Endothelial cell (in vitro differentiated cells): ENCODE results near the gene NFS1. TPM values are rescaled to one million over a fixed set of nuclear protein-coding genes. Genes with fewer than 3 reads are reported as not detected.

ENCODE experiments used
- DNase-seq: peaks from one replicate; pipeline ENCODE4 v3.0.0; 2021; ENCODE audit warnings: low spot score
- H3K27ac Mint-ChIP-seq: one replicate; pipeline ENCODE4 v1.8.0; 2021; ENCODE audit warnings: mixed read lengths, inconsistent platforms; ENCODE audit not compliant: unreplicated experiment
- H3K27me3 Mint-ChIP-seq: one replicate; pipeline ENCODE4 v1.8.0; 2021; ENCODE audit warnings: mild to moderate bottlenecking, moderate library complexity, mixed read lengths, inconsistent platforms; ENCODE audit not compliant: unreplicated experiment
- H3K36me3 Mint-ChIP-seq: one replicate; pipeline ENCODE4 v1.8.0; 2021; ENCODE audit warnings: mild to moderate bottlenecking, low read depth, mixed read lengths, inconsistent platforms; ENCODE audit not compliant: unreplicated experiment
- H3K4me1 Mint-ChIP-seq: one replicate; pipeline ENCODE4 v1.8.0; 2021; ENCODE audit warnings: mild to moderate bottlenecking, mixed read lengths, inconsistent platforms; ENCODE audit not compliant: unreplicated experiment
- H3K4me3 Mint-ChIP-seq: one replicate; pipeline ENCODE4 v1.8.0; 2021; ENCODE audit warnings: mild to moderate bottlenecking, mixed read lengths, inconsistent platforms; ENCODE audit not compliant: unreplicated experiment
- H3K9me3 Mint-ChIP-seq: one replicate; pipeline ENCODE4 v1.8.0; 2021; ENCODE audit warnings: mixed read lengths, inconsistent platforms; ENCODE audit not compliant: unreplicated experiment
- CTCF ChIP-seq: fragments of 200-600 bp; sonication (generic); IDR thresholded peaks from one replicate; pipeline ENCODE4 v1.5.0; 2021; ENCODE audit warnings: antibody characterized with exemption; ENCODE audit not compliant: unreplicated experiment
- total RNA-seq: library from RNA; stranded (reverse); fragmentation: NEBNext Ultra II Directional; extraction: Animal tissue kit (Norgen Biotek cat#: 25700); gene quantifications from one replicate; pipeline ENCODE4 v1.2.1, GENCODE V29; 2021; ENCODE audit not compliant: unreplicated experiment

NFS1 gene
- total RNA-seq, 1 donor from 2014 or later, result 18.3 TPM

DNA sequence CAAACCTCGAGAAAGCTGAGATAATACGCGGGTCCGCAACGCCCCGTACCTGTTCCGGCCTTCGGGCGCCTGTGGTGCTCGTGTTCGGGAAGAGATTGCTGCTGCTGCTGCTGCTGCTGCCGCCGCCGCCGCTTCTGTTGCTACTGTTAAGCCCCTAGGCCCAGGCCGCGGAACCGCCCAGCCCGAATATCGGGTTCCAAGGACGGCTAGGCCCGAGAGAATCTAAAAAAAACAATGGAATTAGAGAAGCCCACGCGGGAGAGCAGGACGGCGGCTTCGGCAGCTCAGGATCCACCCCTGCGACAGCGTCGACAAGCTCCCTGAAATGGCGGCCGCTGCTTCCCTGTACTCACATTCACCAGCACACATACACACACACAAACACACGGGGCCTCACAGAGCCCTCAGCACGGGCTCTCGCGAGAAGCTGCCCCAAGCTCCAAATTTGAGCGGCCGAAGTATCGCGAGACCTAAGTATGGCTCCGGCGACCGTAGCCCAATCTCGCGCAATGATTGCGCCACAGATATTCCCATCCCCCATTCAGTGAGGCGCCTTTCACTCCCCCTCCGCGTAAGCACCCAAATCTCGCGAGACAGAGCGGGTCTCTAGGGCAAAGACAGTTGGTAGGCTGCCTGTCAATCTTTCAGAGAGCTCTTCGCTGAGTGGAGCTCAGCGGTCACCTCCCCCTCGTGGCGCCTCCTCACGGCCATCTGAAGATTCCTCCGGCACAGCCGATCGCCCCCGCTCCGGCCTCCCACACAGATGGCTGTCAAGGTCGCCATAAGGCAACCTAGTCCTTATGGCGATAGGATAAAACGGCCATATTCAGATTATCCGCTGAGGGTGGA is 43.0 kb upstream of the NFS1 start, which contains the start of gene RBM39:
Gene RBM39 (minus strand): TSS at position 369 of the 849 bp plus-strand sequence. CDS start 1,386 bp downstream, outside the sequence.
- H3K9me3 Mint-ChIP-seq, result no peaks in the 10 kb centered on the region
- H3K36me3 Mint-ChIP-seq, result peaks cover 31% of the 10 kb centered on the region
- H3K4me1 Mint-ChIP-seq, result peaks cover 34% of the 10 kb centered on the region
- DNase-seq, result peak; percentile 99
- H3K27me3 Mint-ChIP-seq, result peaks cover 17% of the 10 kb centered on the region
- peak within 1 kb of the TSS; percentile 99 for H3K27ac Mint-ChIP-seq
- peak within 1 kb of the TSS; percentile 100 for H3K4me3 Mint-ChIP-seq
- TF ChIP-seq CTCF, result no peak

DNA sequence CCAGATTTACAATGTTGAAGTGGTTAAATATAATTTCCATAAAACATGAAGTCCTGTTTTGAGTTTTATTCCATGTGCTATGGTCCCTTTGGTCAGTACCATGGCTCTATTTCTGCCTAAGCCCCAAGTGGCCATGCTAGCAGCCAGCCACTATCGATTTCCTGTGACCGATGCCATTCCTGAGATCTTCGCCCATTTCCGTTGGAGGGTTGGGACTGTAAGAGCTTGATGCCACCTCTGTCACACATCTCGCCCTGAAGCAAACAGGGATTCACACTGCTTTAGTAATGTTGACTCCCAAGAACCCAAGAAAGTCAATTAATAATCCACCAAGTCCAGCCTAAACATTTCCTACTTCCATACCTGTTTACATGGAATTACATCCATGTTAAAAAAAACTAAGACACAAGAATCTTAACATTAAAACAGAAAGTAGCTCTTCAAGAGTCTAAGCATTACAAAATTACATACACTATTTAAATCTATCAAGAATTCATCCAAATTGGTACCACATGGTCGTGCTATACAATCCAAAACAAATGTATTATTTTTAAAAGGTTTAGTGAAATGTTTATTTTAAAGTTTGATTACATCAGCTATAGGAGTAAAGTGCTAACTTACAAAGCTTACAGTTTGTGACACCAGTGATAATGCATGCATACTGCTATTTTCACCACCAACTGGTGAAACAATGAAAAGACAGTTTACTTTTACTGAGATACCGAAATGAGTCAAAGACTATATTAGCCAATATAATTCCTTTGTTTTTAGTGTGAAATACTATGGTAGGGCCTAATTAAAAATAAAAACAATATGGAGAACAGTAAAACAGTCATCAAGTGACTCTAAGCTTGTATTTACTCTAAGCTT is 40.4 kb upstream of the NFS1 start:
- H3K27me3 Mint-ChIP-seq, result peaks cover 16% of the 10 kb centered on the region
- TF ChIP-seq CTCF, result no peak
- no peaks in the 10 kb centered on the region for H3K9me3 Mint-ChIP-seq
- H3K36me3 Mint-ChIP-seq, result peaks cover 41% of the 10 kb centered on the region
- peaks cover 37% of the 10 kb centered on the region for H3K4me1 Mint-ChIP-seq
- peak overlapping the region; percentile 100 for H3K4me3 Mint-ChIP-seq
- no peak for DNase-seq
- H3K27ac Mint-ChIP-seq, result peak overlapping the region; percentile 59

DNA sequence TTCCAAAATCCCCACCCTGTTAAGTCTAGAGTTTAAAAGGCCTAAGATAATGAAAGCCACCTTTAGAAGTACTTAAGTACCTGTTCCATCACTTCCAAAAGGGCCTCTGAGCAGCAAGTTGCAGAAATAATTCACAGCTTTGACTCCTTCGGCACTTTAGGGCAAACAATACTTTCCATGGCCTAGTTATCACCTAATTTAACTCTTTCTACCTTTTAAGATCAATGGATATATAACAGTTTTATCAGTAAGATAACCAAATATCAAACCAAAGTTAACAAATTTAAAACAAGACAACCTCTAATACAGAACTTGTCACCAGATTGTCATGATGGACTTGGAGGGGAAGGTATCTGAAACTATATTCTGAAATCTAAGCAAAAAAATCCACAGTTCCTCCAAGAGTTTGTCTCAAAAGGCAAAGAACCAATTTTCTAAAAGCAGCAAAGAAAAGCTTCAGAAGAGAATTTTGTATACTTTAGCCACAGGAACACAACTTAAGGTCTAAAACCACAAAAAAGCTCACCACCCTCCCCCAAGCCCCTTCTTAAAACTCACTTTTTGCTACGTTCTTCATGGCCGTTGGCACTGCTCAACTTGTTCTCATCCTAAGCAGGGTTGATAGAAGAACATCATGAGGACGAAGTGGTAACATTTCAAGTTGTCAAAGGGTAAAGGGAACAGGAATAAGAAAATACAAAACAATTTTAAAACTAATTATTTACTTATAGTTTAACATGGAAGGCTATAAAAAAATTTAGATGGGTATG is 39.4 kb upstream of the NFS1 start:
- Mint-ChIP-seq H3K4me1 (peaks cover 41% of the 10 kb centered on the region), H3K27ac (peak overlapping the region; percentile 73), H3K27me3 (peaks cover 14% of the 10 kb centered on the region), H3K36me3 (peaks cover 48% of the 10 kb centered on the region), H3K9me3 (no peaks in the 10 kb centered on the region), H3K4me3 (peak overlapping the region; percentile 85)
- no peak for TF ChIP-seq CTCF
- DNase-seq, result no peak

- peaks cover 14% of the 10 kb centered on the region for H3K27me3 Mint-ChIP-seq
- H3K36me3 Mint-ChIP-seq, result peaks cover 47% of the 10 kb centered on the region
- peak overlapping the region; percentile 85 for H3K4me3 Mint-ChIP-seq
- no peak for TF ChIP-seq CTCF
- no peak for DNase-seq
- peaks cover 36% of the 10 kb centered on the region for H3K4me1 Mint-ChIP-seq
- H3K9me3 Mint-ChIP-seq, result no peaks in the 10 kb centered on the region
- H3K27ac Mint-ChIP-seq, result no peak overlapping the region
Observed at GRCh38 chr20:35737865-35738333, 38.7 kb upstream of the NFS1 start.
